Activated CD4-positive, alpha-beta T cell treated with anti-CD3 and anti-CD28 coated beads, Interleukin-2, amount 50 U/mL, for 24 hours (primary cell): ENCODE data around the gene PICK1.

Source experiments
- DNase-seq, 2 donors: peaks; one replicate each; pipeline ENCODE4 v3.0.0-alpha.2; 2020; ENCODE audit warnings: low read depth in 1 of 2, low spot score in 1 of 2

PICK1 gene

GRCh38 chr22:38049812-38050619, 7.2 kb upstream of the PICK1 start:
- DNase-seq: no peak

- no peak for DNase-seq
These were observed 6.5 kb upstream of the PICK1 start for GRCh38 chr22:38050720-38051119.

DNA sequence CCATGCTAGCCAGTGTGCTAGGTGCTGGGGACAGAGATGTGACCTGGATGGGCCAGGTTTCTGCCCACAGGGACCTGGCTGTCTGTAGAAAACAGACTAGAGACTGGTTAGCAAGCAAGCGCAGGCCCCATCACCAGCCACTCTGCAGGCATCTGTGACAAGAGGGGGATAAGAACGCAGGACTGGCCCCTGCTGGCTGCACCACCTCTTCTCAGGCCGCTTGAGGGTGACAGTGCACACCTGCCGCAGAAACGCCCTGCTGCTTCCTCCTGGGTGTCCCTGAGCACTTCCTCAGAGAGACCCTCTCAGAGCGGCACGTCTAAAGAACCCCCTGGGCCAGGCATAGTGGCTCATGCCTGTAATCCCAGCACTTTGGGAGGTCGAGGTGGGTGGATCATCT, 5.9 kb upstream of the PICK1 start:
- no peak for DNase-seq

DNA sequence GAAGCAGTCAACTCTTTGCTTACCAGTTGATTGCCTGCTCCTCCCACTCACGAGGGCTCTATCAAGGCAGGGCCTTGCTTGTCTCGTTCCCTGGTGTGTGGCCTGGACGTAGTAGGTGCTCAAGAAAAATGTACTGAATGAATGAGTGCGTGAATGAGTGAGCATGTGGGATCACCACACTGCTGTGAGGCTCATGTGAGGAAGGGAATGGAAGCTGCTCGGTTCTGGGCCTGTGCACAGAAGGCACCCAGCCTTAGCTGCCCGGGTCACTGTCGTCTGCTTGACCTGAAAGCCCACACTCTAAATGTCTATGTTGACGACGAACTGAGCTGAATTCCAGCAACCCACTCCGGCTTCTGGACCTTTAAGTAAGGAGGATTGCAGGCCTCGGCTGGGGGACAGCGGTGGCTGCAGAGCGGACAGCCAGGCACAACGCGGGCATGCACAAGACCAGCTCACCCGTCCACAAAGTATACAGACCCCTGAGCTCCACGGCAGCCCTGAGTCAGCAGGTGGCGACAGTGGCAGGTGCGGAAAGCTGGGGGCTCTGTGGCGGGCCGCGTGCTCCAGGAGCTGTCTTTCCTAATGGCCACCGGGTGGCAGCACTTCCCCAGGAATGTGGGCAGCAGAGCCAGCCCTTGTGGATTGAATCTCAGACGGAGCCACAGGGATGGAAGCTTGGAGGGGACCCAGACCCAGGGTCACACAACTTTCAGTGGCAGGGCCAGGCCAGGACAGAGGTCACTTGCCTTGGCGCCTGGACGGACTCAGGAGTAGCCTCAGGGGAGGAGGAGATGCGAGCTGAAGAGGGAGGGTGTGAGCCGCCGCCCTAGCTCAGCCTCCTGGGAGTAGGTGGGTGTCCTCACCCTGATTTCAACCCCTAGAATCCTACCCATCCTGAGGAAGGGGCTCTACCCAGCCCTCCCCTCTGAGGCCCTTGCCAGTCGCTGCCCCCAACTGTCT, 5.0 kb upstream of the PICK1 start:
- DNase-seq: peak; percentile 59 to 64

DNA sequence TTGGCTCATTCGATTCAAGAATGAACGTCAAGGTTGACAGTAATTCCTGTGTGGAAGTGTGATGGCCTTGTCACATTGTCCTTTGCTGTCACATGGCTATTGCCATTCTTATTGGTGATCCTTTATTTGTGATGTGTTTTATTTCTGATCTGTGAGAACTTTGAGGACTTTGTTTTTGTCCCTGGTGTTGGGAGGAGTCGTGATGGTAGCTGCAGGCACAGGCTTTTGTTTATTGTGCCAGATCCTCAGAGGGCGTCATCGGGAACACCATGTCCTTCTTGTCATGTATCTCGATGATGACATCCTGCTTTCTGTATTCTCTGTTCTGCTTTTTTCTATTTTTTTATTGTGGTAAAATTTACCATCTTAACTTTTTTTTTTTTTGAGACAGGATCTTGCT, 5.6 kb downstream of the PICK1 start:
- DNase-seq: no peak

DNA sequence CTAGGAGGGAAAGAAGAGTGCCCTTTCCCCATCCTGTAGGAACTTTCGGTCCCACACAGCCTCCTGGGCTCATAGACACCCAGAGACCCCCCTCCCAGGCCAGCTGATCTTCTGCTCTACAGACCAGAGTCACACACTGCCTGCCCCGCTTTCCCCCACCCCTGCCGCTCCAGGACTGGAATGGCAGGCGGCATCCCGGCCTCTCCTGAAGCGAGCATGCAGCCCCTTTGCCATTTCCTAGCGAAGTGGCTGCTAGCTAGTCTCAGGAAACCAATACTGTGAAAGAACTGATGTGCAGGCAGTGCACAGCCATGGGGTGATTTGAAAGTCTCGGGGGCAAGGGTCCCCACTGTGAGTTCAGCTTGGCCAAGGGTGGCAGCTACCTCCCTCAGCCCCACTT, 8.3 kb downstream of the PICK1 start:
- DNase-seq: no peak

DNA sequence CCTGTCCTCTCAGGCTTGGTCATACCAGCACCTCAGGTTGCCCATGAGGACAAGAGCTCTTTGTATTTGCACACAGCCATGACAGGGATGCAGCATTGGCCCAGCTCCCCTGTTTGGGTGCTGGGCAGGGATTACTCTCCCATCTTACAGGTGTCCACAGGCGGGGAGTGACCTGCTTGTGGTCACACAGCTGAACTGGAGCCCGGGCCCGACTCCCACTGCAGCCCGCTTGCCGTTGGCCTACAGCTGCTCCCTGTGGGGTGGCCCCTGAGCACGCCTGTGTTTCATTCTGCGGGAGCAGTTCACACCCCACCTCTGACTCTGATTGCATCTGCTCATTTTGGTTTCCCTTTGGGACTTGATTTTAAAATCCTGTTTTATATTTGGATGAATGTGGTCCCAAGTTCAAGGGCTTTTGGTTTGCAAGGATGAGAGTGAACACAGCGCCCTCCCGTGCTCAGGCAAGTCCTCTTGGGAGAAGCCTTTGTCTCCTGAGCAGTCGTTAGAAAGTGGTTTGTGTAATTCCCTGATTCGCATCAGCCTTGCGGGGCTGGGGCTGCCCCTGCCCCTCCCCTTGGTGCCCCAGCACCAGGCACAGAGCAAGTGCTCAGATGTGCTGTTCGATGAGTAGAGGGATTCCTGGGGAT, 9.3 kb downstream of the PICK1 start:
- DNase-seq: no peak

- DNase-seq: no peak
These were observed 9.8 kb downstream of the PICK1 start for GRCh38 chr22:38067028-38067415.

DNA sequence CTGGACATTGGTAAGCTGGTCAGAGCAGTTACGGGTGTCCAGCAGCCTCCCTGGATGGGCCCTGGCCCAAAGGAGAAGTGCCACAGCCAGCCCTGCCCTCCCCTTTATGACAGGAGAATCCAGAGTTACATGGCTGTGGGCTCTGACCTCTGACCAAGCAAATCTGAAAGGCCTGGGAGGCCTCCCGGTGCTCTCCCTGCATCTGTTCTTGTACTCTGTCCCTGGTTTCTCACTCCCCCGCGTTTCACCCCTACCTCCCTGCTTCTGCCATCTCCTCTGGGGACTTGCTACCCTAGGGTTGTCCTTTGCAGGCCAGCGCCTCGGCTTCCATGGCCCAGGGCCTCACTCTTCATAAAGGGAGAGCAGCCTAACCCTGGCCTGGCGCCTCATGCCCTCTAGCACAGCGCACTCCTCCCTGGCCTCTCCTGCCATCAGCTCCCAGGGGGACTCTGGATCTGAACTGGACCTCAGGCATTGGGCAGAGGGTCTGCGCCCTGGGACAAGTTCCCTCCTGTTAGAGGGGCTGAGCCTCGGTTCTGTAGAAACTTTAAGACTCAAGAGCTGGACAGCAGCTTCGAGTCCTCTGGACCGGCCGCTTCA, 10.7 kb downstream of the PICK1 start:
- no peak for DNase-seq

DNA sequence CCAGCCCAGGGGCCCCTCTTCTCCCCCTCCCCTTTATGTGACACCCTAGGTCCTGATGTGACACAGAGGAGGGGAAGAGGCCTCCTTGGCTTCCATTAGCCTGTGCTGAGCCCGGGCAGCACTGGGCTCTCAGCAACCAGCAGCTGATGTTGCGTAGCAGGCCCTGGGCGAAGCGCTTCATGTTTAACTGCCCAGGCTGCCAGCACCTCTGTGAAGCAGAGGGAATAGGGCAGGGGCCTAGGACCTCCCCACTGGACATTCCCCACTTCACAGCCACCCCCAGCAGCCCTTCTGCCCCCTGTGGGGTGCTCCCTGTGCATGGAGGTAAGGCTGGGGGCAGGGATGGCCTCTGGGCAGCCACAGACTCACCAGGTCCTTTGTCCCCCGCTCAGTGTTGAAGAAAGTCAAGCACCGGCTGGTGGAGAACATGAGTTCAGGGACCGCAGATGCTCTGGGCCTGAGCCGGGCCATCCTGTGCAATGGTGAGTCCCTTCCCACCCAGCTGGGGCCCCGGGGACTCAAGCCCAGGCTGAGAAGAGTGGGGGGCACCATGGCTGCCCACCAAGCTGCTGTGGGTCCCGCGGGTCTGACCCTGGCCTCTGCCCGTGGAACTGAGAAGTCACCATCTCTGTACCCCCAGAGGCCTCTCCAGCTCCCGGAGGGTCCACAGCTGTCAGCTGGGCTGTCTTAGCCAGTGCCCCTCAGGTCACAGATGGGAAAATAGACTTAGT, 11.6 kb downstream of the PICK1 start:
- no peak for DNase-seq

DNA sequence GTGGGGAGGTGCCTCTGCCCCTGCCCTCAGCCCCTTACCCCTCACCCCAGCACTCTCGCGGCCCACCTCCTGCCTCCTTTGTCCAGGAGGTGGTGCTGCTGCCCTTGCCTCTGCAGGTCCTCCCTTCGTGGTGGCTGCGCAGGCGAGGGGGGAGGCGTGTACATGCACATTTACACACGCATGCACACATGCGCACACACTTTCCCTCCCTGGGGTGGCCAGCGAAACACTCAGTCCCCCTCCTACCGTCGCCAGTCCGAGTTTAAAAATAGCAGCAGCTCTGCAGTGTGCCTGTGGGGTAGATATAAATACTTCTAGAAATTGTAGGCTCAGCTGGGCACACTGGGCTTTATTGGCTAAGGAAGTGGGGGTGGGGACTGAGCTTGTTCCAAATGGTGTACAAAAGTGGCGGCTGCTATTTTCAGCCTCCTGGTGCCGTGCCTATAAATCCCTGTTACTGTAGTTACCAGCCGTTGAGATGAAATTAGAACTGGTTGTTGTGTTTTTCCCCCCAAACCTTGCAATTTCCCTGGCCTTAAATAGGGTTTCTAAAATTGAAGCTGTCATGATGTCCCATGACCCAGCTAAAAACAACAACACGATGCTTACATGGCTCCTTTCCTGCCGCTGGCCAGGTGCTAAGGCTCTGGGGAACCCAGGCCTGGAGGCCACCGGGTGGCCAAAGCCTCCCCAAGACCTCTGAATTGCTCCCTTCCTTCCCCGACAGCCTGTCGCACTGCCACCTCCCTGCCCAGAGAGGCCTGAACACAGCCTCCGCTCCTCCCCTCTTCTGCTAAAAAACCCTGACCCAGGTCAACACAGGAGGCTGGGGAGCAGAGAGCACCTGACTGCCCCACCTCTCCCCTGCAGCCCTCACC, 12.4 kb downstream of the PICK1 start:
- no peak for DNase-seq

DNA sequence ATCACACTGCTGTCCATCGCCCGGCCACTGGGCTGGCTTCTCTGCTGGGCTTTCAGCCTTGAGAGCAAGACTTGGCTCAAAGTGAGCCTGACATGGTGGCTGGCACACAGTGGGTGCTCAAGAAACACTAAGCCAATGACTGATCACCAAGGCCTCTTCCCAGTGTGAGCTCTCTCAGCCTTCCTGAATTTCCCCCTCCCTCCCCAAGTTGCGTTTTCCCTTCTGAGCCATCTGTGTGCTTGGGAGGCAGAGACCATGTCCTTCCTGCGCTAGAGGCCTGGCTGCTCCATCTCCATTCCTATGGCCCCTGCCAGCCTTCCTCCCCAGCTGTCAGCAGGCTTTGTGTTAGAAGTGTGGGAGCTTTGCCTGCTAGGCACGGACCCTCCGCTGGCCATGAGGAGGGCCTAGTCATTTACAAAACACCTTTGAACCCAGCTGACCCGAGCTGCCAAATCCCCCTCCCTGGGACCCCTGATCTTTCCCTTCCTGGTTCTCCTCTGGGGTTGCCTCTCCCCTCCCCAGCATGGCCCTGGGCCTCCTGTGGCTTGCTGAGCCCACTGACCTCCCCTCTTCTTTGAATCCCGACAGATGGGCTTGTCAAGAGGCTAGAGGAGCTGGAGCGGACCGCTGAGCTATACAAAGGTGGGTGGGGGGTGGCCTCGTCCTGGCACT, 13.2 kb downstream of the PICK1 start:
- no peak for DNase-seq

DNA sequence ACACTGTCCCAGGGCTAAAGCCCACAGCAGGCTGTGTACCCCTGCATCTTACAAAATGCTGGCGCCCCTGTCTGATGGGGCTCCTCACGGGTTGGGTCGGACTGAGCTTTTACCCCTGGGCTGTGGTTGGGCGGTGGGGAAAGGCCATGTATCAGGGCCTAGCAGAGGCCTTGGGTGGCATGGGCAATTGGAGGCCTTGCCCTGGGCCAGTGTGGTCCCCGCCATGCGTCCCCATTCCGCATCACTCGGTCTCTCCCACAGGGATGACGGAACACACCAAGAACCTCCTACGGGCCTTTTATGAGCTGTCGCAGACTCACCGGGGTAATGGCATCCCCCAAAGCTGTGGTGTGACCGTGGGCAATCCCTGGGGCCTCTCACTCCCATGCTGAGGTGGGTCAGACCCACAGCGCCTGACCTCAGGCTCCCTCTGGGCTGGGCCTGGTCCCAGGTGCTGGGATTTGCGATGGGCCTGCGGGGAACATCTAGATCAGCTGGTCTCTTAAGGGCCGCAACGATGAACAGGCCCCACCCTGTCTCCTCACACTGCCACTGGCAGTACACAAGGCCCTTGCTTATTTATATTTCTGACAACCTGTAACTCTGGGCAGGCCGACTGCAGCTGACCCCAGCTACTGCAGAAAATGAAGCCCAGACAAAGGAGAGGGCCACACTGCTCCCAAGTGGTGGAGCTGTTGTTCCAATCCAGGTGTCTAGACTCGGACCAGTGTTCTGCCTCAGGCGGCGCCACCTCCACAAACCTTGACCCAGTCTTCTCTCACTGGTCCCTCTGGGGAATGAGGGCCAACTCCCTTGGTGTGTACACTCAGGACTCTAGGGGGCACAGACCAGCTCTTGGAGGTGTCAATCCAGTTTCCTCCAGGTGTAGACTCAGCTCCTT, 14.5 kb downstream of the PICK1 start:
- DNase-seq: no peak

DNA sequence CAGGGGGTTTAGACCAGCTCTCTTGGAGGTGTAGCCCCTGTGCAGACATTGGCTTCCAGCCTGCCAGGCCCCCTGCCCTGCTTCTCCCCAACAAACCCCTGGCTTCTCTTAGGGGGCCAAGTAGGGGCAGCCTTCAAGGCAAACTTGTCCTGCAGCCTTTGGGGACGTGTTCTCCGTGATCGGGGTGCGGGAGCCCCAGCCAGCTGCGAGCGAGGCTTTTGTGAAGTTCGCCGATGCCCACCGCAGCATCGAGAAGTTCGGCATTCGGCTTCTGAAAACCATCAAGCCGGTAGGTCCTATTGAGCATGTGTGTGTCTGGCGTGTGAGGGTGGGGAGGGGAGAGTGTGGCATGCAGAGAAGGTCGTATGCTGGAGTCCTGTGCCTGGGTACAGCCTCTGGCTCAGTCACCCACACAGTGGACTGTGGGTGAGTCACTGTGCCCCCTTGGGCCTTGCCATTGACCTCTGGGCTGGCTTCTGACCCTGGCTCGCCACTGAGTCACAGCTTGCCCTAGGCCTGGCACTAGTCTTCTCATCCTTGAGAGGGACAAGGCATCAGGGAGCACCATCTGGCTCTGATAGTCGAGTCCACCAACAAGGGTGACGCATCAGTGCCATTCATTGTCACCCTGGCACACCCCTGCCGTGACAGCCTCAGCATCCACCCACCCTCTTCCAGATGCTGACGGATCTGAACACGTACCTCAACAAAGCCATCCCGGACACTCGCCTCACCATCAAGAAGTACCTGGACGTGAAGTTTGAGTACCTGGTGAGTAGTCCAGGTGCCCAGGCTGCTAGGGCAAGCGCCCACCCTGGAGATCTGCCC, 15.3 kb downstream of the PICK1 start:
- no peak for DNase-seq

GRCh38 chr22:38073150-38074130, 16.2 kb downstream of the PICK1 start:
- DNase-seq: no peak
